Progenitor cell of endocrine pancreas (in vitro differentiated cells): ENCODE results near the gene PCYOX1L. TPM values are rescaled to one million over a fixed set of nuclear protein-coding genes. Genes with fewer than 3 reads are reported as not detected.

Experiments
- DNase-seq: peaks from one replicate; pipeline ENCODE4 v3.0.0; 2021; ENCODE audit warnings: low spot score; ENCODE audit not compliant: unreplicated experiment
- H3K27ac Mint-ChIP-seq: 2 replicates; pipeline ENCODE4 v1.8.0; 2021; ENCODE audit warnings: mild to moderate bottlenecking, moderate library complexity, mixed read lengths
- H3K27me3 Mint-ChIP-seq: 2 replicates; pipeline ENCODE4 v1.8.0; 2021; ENCODE audit warnings: mixed read lengths
- H3K36me3 Mint-ChIP-seq: 2 replicates; pipeline ENCODE4 v1.8.0; 2022; ENCODE audit warnings: mixed read lengths; ENCODE audit not compliant: insufficient read depth
- H3K4me1 Mint-ChIP-seq: 2 replicates; pipeline ENCODE4 v1.8.0; 2021; ENCODE audit warnings: low read depth, mixed read lengths
- H3K4me3 Mint-ChIP-seq: 2 replicates; pipeline ENCODE4 v1.8.0; 2021; ENCODE audit warnings: low read depth, mild to moderate bottlenecking, moderate library complexity, mixed read lengths
- H3K9me3 Mint-ChIP-seq: 2 replicates; pipeline ENCODE4 v1.8.0; 2021; ENCODE audit warnings: low read depth, mixed read lengths
- CTCF ChIP-seq: fragments of 200-600 bp; sonication (generic); IDR thresholded peaks from one replicate; pipeline ENCODE4 v1.5.0; 2021; ENCODE audit warnings: antibody characterized with exemption, mild to moderate bottlenecking; ENCODE audit not compliant: unreplicated experiment
- total RNA-seq: library from RNA; stranded (reverse); gene quantifications from 2 replicates; pipeline ENCODE4 v1.2.1, GENCODE V29; 2021

Gene PCYOX1L
- total RNA-seq, 1 donor from 2014 or later, result 20.6 TPM

GRCh38 chr5:149399775-149400174 lies 41.9 kb downstream of the PCYOX1L start:
- Mint-ChIP-seq H3K9me3 (no peaks in the 10 kb centered on the region), H3K4me3 (no peak overlapping the region)

DNA sequence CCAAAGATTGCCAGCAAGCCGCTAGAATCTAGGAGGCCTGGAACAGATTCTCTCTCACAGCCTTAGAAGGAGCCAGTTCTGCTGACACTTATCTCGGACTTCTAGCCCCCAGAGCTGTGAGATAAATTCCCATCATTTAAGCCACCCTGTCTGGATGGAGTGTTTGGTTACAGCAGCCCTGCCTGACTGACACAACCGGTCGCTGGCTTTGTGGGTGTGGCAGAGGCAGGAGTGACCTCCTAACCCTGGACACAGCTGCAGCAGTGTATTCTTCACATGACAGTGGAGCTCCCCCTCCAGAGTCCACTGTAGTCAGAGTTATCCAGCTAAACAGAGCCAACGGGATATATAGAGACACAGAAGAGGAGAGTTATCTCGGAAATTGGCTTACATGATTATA lies 42.5 kb downstream of the PCYOX1L start:
- H3K4me3 Mint-ChIP-seq, result no peak overlapping the region

More at GRCh38 chr5:149399775-149400174, 41.9 kb downstream of the PCYOX1L start:
- H3K4me1 Mint-ChIP-seq, result peaks cover 2% of the 10 kb centered on the region
- peaks cover 3% of the 10 kb centered on the region for H3K27me3 Mint-ChIP-seq
- H3K36me3 Mint-ChIP-seq, result no peaks in the 10 kb centered on the region
- TF ChIP-seq CTCF, result no peak
- H3K27ac Mint-ChIP-seq, result no peak overlapping the region
- no peak for DNase-seq

GRCh38 chr5:149401051-149401450 lies 43.2 kb downstream of the PCYOX1L start:
- Mint-ChIP-seq H3K27me3 (peaks cover 6% of the 10 kb centered on the region), H3K36me3 (no peaks in the 10 kb centered on the region), H3K4me3 (no peak overlapping the region), H3K9me3 (no peaks in the 10 kb centered on the region), H3K4me1 (peaks cover 2% of the 10 kb centered on the region), H3K27ac (no peak overlapping the region)
- DNase-seq, result no peak
- TF ChIP-seq CTCF, result no peak

More for the DNA sequence above, 42.5 kb downstream of the PCYOX1L start:
- H3K9me3 Mint-ChIP-seq, result no peaks in the 10 kb centered on the region
- TF ChIP-seq CTCF, result no peak
- no peaks in the 10 kb centered on the region for H3K36me3 Mint-ChIP-seq
- H3K27ac Mint-ChIP-seq, result no peak overlapping the region
- peaks cover 2% of the 10 kb centered on the region for H3K4me1 Mint-ChIP-seq
- DNase-seq, result no peak
- peaks cover 3% of the 10 kb centered on the region for H3K27me3 Mint-ChIP-seq

DNA sequence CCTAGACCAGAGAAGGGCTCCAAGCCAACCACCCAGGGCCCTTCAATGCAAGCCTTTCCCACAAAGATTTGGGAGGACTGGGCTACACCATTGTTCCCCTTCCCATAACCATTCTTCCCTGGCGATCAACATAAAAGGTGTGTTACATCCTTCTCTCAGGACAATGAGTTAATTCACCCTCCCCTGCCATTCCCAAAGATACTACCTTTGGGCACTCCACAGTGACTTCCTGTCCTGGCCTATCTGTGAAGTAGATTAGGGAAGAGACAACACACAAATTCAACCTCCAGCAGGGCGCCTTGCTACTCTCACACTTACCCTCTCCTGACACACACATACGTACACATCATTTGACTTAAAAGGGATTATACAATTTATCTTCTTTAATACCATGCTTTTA lies 44.4 kb downstream of the PCYOX1L start:
- Mint-ChIP-seq H3K9me3 (no peaks in the 10 kb centered on the region), H3K27me3 (peaks cover 7% of the 10 kb centered on the region), H3K27ac (no peak overlapping the region), H3K4me3 (no peak overlapping the region), H3K36me3 (no peaks in the 10 kb centered on the region), H3K4me1 (peaks cover 2% of the 10 kb centered on the region)
- no peak for DNase-seq
- TF ChIP-seq CTCF, result no peak

- TF ChIP-seq CTCF, result no peak
- Mint-ChIP-seq H3K27ac (no peak overlapping the region), H3K9me3 (no peaks in the 10 kb centered on the region), H3K4me3 (no peak overlapping the region), H3K4me1 (peaks cover 2% of the 10 kb centered on the region), H3K36me3 (no peaks in the 10 kb centered on the region), H3K27me3 (peaks cover 11% of the 10 kb centered on the region)
- DNase-seq, result no peak
Measured at GRCh38 chr5:149403923-149404745, 46.3 kb downstream of the PCYOX1L start.
